AG09309 (cell line): Measurements from ENCODE around the gene TMEM121.
"Not testable (repeated sequence)": the region's sequence is repeated elsewhere in the genome, so short reads cannot be mapped to it uniquely, and the experiment has no call there.

Experiments
- DNase-seq: peaks from one replicate; pipeline ENCODE4 v3.0.0-alpha.2; 2010; ENCODE audit warnings: low read depth
- H3K4me3 ChIP-seq: 2 replicates; pipeline ENCODE4 v1.5.1; 2011; ENCODE audit warnings: mild to moderate bottlenecking, low read depth, low read length, moderate library complexity; ENCODE audit not compliant: control insufficient read depth
- TF ChIP-seq, protein P1 (sequence below): IDR thresholded peaks from 2 replicates; pipeline ENCODE4 v1.5.1; 2011; ENCODE audit warnings: mild to moderate bottlenecking, low read depth, low read length, inconsistent platforms; ENCODE audit not compliant: insufficient read depth, control insufficient read depth; ENCODE audit errors: missing control alignments

Gene TMEM121

DNA sequence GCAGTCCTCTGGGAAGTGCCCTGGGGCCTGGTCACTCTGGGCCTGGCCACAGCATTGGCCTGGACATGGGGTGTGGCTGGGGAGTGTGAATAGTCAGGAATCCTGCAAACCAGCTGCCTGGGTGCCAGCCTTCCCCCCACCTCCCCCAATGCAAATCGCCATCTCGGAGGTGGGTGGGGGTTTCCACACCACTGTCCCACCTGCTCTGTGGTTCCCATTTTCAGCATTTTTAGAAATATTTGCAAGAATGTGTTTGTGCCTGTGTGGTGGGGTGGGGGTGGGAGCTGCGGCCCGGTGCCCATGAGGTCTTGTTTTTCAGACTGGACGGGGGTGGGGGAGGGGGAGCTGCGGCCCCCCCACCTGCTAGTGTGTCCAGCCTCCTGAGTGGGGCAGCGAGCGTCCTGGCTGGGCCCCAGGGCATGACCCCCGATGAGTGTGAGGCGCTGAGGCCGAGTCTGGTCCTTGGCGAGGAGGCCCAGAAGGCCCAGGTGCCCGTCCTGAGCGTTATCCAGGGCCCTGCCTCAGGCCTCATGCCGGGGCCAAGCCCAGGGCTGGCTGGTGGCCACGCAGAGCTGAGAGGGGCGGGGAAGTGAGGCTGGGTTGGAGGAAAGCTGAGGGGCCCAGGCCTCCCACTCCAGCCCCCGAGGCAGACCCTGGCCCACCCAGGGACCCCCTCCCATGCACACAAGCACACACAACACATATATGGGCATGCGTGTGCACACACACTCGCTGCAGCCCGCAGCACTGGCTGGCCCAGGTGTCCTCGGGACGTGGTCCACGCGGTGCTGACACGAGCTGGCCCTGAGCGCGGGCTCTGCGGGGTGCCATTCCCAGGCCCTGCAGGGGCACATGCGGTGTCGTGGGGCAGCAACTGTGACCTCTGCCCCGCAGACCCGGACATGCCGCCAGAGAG is 40.1 kb downstream of the TMEM121 start:
- not testable (repeated sequence) for DNase-seq, H3K4me3 ChIP-seq

DNA sequence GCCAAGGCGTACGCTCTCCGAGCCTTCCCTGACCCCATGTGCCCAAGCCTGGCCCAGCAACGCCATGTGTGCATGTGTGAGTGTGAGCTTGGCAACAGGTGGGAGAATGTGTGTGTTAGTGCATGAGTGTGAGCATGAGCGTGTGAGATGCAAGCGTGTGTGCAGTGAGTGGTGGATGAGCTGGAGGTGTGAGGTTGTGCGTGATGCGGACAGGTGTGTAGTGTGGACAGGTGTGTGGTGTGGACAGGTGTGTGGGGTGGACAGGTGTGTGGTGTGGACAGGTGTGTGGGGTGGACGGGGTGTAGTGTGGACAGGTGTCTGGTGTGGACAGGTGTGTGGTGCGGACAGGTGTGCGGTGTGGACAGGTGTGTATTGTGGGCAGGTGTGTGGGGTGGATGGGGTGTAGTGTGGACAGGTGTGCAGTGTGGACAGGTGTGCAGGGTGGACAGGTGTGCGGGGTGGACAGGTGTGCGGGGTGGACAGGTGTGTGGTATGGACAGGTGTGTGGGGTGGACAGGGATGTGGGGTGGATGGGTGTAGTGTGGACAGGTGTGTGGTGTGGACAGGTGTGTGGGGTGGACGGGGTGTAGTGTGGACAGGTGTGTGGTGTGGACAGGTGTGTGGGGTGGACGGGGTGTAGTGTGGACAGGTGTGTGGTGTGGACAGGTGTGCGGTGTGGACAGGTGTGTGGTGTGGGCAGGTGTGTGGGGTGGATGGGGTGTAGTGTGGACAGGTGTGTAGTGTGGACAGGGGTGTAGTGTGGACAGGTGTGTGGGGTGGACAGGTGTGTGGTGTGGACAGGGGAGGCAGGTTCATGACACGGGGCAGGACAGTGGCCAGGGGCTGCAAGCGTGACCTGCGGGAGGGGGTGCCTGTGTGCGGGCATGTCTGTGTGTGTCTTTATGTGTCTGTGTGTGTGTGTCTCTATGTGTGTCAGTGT is 41.1 kb downstream of the TMEM121 start:
- not testable (repeated sequence) for H3K4me3 ChIP-seq, DNase-seq

DNA sequence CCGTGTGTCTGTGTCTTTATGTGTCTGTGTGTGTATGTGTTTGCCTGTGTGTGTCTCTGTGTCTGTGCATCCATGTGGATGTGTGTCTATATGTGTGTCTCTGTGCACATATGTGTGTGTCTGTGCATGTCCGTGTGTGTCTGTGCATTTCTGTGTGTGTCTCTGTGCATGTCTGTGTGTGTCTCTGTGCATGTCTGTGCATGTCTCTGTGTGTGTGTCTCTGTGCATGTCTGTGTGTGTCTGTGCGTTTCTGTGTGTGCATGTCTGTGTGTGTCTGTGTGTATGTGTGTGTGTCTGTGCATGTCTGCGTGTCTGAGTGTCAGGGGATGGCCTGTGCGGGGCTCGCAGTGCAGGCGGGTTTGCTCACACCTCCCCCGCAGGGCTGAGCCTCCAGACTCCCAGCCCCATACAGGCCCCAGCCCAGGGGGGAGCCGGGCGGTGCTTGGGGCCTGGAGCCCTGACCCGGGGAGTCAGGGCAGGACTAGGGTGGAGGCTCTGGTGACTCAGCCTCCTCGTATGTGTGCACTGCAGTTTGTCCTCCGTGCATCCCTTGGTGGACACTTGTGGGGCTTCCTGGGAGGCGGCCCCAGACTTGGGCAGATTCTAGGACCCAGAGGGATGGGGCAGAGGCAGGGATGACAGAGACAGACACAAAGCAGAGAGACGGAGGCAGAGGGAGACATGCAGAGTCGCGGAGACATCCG is 41.9 kb downstream of the TMEM121 start:
- DNase-seq: not testable (repeated sequence)

DNA sequence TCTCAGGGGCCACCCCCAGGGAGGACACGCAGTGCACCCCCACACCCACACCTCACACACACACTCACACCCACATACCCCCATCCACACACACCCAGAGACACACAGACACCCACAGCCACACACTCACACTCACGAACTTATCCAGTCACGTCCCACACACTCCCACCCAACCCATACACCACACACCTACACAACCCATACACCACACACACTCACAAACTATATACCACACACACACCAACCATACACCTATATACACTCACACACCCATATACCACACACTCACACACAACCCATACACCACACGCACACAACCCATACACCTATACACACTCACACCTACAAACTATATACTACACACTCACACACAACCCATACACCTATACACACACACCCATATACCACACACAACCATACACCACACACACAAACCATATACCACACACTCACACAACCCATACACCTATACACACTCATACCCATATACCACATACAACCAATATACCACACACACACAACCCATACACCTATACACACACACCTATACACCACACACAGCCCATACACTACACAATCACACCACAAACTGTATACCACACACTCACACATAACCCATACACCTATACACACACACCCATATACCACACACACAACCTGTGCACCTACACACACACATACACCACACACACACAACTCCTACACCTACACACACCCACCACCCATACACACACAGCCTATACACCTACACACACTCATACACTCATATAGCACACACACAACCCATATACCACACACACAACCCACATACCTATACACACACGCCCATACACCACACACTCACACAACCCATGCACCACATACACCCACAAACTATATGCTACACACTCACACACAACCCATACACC is 42.7 kb downstream of the TMEM121 start:
- H3K4me3 ChIP-seq: no peak overlapping the region
- no peak for DNase-seq
- TF ChIP-seq, protein P1, sequence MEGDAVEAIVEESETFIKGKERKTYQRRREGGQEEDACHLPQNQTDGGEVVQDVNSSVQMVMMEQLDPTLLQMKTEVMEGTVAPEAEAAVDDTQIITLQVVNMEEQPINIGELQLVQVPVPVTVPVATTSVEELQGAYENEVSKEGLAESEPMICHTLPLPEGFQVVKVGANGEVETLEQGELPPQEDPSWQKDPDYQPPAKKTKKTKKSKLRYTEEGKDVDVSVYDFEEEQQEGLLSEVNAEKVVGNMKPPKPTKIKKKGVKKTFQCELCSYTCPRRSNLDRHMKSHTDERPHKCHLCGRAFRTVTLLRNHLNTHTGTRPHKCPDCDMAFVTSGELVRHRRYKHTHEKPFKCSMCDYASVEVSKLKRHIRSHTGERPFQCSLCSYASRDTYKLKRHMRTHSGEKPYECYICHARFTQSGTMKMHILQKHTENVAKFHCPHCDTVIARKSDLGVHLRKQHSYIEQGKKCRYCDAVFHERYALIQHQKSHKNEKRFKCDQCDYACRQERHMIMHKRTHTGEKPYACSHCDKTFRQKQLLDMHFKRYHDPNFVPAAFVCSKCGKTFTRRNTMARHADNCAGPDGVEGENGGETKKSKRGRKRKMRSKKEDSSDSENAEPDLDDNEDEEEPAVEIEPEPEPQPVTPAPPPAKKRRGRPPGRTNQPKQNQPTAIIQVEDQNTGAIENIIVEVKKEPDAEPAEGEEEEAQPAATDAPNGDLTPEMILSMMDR: no peak

More for the DNA sequence above, 41.9 kb downstream of the TMEM121 start:
- not testable (repeated sequence) for H3K4me3 ChIP-seq

DNA sequence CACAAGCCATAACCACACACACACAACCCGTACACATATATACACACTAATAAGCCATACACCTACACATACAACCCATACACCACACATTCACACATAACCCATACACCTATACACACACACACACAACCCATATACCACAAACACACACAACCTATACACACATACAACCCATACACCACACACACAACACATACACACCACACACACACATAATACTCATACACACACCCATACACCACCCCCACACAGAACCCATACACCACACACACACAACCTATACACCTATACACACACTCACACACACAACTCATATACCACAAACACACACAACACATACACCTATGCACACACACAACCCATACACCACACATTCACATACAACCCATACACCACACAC is 44.1 kb downstream of the TMEM121 start:
- TF ChIP-seq, protein P1: no peak
- no peak for DNase-seq
- H3K4me3 ChIP-seq: no peak overlapping the region

DNA sequence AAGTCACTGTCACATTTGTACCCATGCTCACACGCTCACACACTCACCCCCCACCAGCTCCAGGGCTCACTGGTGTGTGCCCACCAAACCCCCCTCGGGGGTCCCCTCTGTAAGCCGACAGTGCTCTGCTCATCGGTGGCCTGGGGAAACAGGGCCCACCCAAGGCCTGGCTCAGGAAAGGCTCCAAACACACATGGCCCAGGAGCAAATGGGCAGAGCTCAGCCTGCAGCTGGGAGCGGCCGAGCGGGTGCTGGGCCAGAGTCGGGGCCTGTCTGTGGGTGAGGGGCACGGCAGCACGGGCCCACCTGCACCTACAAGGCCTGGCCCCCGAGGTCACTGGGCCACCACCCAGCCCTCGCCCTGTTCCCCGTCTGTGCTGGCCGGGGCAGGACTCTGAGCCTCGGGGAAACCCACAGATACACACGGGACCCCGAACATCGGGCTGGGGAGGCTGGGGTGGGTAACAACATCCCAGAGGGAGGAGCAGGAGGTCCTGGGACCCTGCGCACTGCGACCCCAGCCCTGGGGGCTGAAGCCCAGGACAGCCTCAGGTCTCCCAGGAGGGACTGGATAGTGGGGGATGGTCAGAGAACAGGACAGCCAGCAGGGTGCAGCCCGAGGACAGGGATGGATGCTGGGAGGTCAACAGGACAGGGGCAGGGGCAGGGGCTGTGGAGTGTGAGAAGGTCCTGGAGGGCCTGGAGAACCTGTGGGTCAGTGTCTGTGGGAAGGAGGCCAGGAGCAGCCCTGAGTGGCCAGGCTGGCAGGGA is 45.0 kb downstream of the TMEM121 start:
- H3K4me3 ChIP-seq, DNase-seq: not testable (repeated sequence)

DNA sequence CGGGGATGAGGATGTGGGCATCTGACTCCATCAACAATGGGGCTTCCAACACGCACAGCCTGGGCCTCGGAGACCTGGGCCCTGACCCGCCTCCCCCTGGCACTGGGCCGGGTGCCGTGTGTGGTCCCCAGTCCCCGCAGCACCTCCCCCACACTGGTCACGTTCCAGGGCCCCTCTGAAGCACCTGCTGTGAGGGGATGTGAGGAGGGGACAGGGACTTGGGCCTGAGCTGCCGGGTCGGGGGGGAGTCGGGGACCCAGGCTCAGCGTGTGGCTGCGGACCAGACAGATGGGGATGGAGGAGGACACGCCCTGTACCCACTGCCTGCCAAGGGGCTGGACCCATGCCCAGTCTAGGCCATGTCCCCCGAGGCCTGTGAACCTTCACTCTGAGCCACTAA is 45.7 kb downstream of the TMEM121 start:
- not testable (repeated sequence) for DNase-seq, H3K4me3 ChIP-seq

DNA sequence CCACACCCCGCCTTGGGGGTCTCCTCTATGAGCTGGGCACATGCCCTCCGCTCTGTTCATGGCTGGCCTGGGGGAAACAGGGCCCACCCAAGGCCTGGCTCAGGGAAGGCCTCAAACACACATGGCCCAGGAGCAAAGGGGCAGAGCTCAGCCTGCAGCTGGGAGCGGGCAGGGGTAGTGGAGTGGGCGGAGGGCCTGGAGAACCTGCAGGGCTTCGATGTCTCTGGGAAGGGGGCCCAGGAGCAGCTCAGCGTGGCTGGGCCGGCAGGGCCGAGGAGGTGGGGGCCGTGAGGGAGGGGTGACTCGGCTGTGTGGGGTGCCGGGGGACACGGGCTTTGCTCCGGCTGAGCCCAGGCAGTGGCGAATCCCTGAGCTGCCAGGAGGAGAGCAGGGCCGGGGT is 47.5 kb downstream of the TMEM121 start:
- not testable (repeated sequence) for H3K4me3 ChIP-seq, DNase-seq

DNA sequence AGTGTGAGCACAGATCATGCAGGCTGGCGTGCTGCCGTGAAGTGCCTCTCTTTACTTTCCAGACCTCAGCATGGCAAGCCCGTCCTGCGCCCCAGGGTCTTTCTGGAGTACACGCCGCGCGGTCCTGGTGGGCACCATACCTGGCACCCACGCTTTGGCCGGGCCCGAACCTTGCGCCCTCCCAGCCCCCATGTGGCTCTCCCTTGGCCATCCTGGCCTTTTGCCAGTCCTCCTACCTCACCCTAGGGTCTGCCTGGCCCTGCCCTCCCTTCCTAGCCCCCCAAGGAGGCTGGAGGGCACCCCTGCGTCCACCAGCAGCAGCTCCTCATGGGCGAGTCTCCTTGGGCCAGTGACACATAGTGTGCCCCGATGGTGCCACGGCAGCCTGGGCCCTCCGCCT is 48.0 kb downstream of the TMEM121 start:
- not testable (repeated sequence) for DNase-seq, H3K4me3 ChIP-seq

DNA sequence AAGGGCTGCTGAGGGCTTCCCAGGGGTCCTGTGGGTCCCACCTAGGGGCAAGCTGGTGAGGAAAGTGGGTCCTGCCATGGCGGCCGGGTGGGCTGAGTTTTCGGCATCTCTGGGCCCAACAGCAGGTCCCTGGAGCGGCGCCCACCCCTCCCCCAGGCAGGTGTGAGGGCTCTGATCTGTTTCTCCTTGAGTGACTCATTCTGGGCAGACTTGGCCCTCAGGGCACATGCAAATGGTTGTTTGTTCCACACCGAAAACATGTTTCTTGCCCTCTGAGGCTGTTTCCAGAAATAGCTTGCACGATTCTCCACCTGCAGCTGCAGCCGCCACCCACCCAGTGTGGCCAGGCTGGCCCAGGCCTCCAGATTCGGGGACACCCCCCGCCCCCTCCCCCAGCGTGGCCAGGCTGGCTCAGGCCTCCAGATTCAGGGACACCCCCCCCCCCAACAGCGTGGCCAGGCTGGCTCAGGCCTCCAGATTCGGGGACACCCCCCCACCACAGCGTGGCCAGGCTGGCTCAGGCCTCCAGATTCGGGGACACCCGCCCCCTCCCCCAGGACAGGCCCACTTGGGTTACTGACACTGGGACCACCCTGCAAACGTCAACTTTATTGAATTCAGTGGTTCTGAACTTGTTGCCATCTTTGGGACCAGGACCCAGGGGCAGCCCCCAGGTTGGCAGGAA is 48.8 kb downstream of the TMEM121 start:
- H3K4me3 ChIP-seq, DNase-seq: not testable (repeated sequence)
